ENCODE results near the gene CGNL1. TPM values are rescaled to one million over a fixed set of nuclear protein-coding genes. Genes with fewer than 3 reads are reported as not detected.

Gene CGNL1
- total RNA-seq, 4 donors from 2014 or later, result 9.6 to 21.3 (median 13.1) TPM

DNA sequence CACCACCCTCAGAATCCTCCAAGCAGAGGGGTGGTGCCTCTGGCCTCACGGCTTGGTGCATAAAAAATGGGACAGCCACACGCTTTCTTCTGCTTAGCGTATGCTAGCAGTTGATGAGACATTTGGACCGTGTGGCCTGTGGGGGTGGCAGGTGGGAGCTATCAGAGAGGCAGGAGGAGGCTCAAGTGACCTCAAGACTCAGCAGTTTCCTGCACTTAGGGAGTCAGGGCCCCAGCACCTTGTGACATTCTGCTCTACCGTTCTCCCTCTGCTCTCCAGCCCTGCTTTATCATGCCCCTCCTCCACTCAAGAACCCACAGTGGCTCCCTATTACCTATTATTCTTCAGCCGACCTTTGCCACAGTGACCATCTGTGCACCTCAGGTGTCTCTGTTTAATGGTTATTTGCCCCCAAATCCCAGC is 41.0 kb upstream of the CGNL1 start:
- intact Hi-C loops (cut with DNase I), result no loop called here
- Histone ChIP-seq H3K4me3 (no peak overlapping the region), H3K9me3 (no peaks in the 10 kb centered on the region), H3K4me1 (peaks cover under 1 to 18% (median 12%) of the 10 kb centered on the region in 4 donors), H3K27me3 (peaks cover 0 to under 1% (median 0%) of the 10 kb centered on the region in 4 donors), H3K36me3 (no peaks in the 10 kb centered on the region), H3K27ac (replicated peaks in 1 of 4) (no peak overlapping the region)
- DNase-seq (ENCODE audit: extremely low spot score), result no peak
- TF ChIP-seq POLR2A (IDR thresholded peaks at IDR 0.05; ENCODE audit: low read depth) (no peak), POLR2AphosphoS5 (IDR thresholded peaks at IDR 0.05) (no peak), EP300 (IDR thresholded peaks at IDR 0.05) (no peak)
- TF ChIP-seq, protein P1, sequence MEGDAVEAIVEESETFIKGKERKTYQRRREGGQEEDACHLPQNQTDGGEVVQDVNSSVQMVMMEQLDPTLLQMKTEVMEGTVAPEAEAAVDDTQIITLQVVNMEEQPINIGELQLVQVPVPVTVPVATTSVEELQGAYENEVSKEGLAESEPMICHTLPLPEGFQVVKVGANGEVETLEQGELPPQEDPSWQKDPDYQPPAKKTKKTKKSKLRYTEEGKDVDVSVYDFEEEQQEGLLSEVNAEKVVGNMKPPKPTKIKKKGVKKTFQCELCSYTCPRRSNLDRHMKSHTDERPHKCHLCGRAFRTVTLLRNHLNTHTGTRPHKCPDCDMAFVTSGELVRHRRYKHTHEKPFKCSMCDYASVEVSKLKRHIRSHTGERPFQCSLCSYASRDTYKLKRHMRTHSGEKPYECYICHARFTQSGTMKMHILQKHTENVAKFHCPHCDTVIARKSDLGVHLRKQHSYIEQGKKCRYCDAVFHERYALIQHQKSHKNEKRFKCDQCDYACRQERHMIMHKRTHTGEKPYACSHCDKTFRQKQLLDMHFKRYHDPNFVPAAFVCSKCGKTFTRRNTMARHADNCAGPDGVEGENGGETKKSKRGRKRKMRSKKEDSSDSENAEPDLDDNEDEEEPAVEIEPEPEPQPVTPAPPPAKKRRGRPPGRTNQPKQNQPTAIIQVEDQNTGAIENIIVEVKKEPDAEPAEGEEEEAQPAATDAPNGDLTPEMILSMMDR (IDR thresholded peaks at IDR 0.05), result no peak
- WGBS, result 79% methylated on average over 6 of the region's 6 CpGs

DNA sequence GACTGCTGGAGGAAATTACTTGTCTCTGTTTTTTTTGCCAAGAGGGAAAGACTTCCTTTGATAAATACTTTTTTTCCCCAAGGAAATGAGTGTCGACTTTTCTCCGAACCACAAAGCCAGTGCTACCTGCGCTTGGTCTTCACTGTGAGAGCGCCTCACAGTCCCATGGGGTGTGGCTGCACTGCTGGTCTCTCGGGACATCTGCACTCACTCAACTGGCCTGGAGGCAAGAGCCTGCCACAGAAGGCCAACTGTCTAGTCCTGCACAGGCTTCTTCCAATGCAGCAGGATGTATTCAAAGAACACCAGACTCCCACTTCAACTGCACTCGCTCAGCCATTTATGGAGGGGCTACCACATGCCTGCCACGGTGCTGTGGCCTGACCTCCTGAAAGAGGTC is 40.6 kb upstream of the CGNL1 start:
- Histone ChIP-seq H3K27ac (replicated peaks in 1 of 4) (no peak overlapping the region), H3K4me1 (peaks cover 4 to 18% (median 12%) of the 10 kb centered on the region in 4 donors), H3K27me3 (no peaks in the 10 kb centered on the region), H3K36me3 (no peaks in the 10 kb centered on the region), H3K9me3 (no peaks in the 10 kb centered on the region), H3K4me3 (no peak overlapping the region)
- intact Hi-C loops (cut with DNase I), result no loop called here
- 55% methylated on average over 7 of the region's 7 CpGs for WGBS
- no peak for DNase-seq (ENCODE audit: extremely low spot score)
- TF ChIP-seq POLR2A (IDR thresholded peaks at IDR 0.05; ENCODE audit: low read depth), result no peak
- TF ChIP-seq POLR2AphosphoS5 (IDR thresholded peaks at IDR 0.05), result no peak
- no peak for TF ChIP-seq EP300 (IDR thresholded peaks at IDR 0.05)
- TF ChIP-seq, protein P1 (IDR thresholded peaks at IDR 0.05), result no peak

DNA sequence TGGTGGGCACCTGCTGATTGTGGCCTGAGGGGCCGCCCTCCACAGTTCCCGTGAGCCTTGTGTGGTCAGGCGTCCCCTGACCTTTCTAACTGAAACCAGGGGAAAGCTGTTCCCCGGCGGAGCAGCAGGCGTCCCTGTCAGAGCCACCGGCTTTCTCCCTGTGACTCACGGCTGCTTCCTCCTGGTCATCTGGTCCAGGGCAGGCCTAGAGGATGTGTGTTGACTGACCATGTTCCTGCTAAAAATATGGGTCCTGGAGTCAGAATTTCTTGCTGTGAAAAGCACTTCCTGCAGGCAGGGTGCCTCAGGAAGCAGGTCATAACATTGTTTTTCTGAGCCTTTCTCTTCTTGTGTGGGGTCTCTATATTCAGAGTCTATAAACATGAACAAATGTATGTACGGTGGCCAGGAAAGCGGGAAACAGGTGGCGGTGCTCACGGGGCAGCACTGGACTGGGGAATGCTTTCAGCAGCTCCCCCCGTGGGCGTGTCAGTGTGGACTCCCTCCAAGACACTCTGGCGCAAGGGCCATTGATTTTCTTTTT is 38.4 kb upstream of the CGNL1 start:
- Histone ChIP-seq H3K9me3 (no peaks in the 10 kb centered on the region), H3K27ac (replicated peaks in 1 of 4) (peak overlapping the region in 3 of 4 donors; percentile 24 to 49 (median 39)), H3K27me3 (no peaks in the 10 kb centered on the region), H3K4me3 (no peak overlapping the region), H3K4me1 (peaks cover 9 to 18% (median 12%) of the 10 kb centered on the region in 4 donors), H3K36me3 (no peaks in the 10 kb centered on the region)
- TF ChIP-seq, protein P1 (IDR thresholded peaks at IDR 0.05), result peak in 1 of 3 experiments; percentile 7
- TF ChIP-seq EP300 (IDR thresholded peaks at IDR 0.05) (no peak), POLR2AphosphoS5 (IDR thresholded peaks at IDR 0.05) (peak; percentile 29 to 60), POLR2A (IDR thresholded peaks at IDR 0.05; ENCODE audit: low read depth) (no peak)
- intact Hi-C loops (cut with DNase I), result no loop called here
- WGBS, result 48% methylated on average over 15 of the region's 15 CpGs
- no peak for DNase-seq (ENCODE audit: extremely low spot score)

DNA sequence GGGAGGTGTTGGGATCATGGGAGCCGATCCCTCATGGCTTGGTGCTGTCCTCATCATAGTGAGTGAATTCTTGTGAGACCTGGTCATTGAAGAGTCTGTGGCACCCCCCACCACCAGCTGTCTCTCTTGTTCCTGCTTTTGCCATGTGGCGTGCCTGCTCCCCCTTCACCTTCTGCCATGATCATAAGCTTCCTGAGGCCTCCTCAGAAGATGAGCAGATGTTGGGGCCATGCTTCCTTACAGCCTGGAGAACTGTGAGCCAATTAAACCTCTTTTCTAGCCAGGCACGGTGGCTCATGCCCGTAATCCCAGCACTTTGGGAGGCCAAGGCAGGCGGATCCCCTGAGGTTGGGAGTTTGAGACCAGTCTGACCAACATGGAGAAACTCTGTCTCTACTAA is 37.0 kb upstream of the CGNL1 start:
- Histone ChIP-seq H3K4me1 (peaks cover 9 to 18% (median 12%) of the 10 kb centered on the region in 4 donors), H3K27ac (replicated peaks in 1 of 4) (no peak overlapping the region), H3K36me3 (no peaks in the 10 kb centered on the region), H3K4me3 (no peak overlapping the region), H3K9me3 (no peaks in the 10 kb centered on the region), H3K27me3 (no peaks in the 10 kb centered on the region)
- DNase-seq (ENCODE audit: extremely low spot score), result no peak
- 91% methylated on average over 4 of the region's 5 CpGs for WGBS
- intact Hi-C loops (cut with DNase I), result no loop called here
- no peak for TF ChIP-seq POLR2AphosphoS5 (IDR thresholded peaks at IDR 0.05)
- TF ChIP-seq, protein P1 (IDR thresholded peaks at IDR 0.05), result no peak
- no peak for TF ChIP-seq POLR2A (IDR thresholded peaks at IDR 0.05; ENCODE audit: low read depth)
- TF ChIP-seq EP300 (IDR thresholded peaks at IDR 0.05), result no peak

Measured in esophagus muscularis mucosa (tissue), 4 donors.